BLaER1 treated with 17β-estradiol and CSF1 and Interleukin-3, amounts not matched to agents 10 nM and 100 nM (cell line): Measurements from ENCODE around the gene GABBR2.

Experiments
- H3K27ac ChIP-seq, 11 experiments: shearing (Covaris generic); formaldehyde crosslinking; 2 replicates each; pipeline ENCODE4 v1.8.1; 2022
- H3K27me3 ChIP-seq, 11 experiments: shearing (Covaris generic); formaldehyde crosslinking; 2 replicates each; pipeline ENCODE4 v1.8.1; 2022
- H3K36me3 ChIP-seq, 11 experiments: shearing (Covaris generic); formaldehyde crosslinking; 2 replicates each; pipeline ENCODE4 v1.8.1; 2022
- H3K4me1 ChIP-seq, 10 experiments: shearing (Covaris generic); formaldehyde crosslinking; 2 replicates each; pipeline ENCODE4 v1.8.1; 2022
- H3K4me2 ChIP-seq, 11 experiments: shearing (Covaris generic); formaldehyde crosslinking; 2 replicates each; pipeline ENCODE4 v1.8.1; 2022
- H3K4me3 ChIP-seq, 10 experiments: shearing (Covaris generic); formaldehyde crosslinking; 2 replicates each; pipeline ENCODE4 v1.8.1; 2022
- H3K9ac ChIP-seq, 11 experiments: shearing (Covaris generic); formaldehyde crosslinking; 2 replicates each; pipeline ENCODE4 v1.8.1; 2022
- H3K9me3 ChIP-seq, 11 experiments: shearing (Covaris generic); formaldehyde crosslinking; replicated peaks in 1 of 11; 2 replicates each; pipeline ENCODE4 v1.8.1; 2022
- H4K20me1 ChIP-seq, 11 experiments: shearing (Covaris generic); formaldehyde crosslinking; 2 replicates each; pipeline ENCODE4 v1.8.1; 2022
- Cebpa-rat ChIP-seq, 11 experiments: shearing (Covaris generic); IDR thresholded peaks; 2 replicates each; pipeline ENCODE4 v1.8.1; 2022

The GABBR2 gene

GRCh38 chr9:98248737-98249474, 459.8 kb downstream of the GABBR2 start:
- Histone ChIP-seq H3K4me1 (peaks cover 20 to 99% (median 78%) of the 10 kb centered on the region in 10 experiments), H3K4me2 (peak overlapping the region; percentile 53 to 99 (median 95)), H3K36me3 (peaks cover 0 to 49% (median 32%) of the 10 kb centered on the region in 11 experiments; a peak in 16 of 22 replicates), H4K20me1 (no peaks in the 10 kb centered on the region), H3K9me3 (no peaks in the 10 kb centered on the region), H3K4me3 (peak overlapping the region in 4 of 10 experiments; percentile 9 to 42 (median 21); a peak in 3 of 20 replicates), H3K27me3 (no peaks in the 10 kb centered on the region), H3K9ac (peak overlapping the region; percentile 51 to 85 (median 74); a peak in 21 of 22 replicates), H3K27ac (peak overlapping the region; percentile 75 to 97 (median 85))
- peak; percentile 62 to 89 (median 79); a peak in 21 of 22 replicates for TF ChIP-seq Cebpa-rat (IDR thresholded peaks at IDR 0.05)

DNA sequence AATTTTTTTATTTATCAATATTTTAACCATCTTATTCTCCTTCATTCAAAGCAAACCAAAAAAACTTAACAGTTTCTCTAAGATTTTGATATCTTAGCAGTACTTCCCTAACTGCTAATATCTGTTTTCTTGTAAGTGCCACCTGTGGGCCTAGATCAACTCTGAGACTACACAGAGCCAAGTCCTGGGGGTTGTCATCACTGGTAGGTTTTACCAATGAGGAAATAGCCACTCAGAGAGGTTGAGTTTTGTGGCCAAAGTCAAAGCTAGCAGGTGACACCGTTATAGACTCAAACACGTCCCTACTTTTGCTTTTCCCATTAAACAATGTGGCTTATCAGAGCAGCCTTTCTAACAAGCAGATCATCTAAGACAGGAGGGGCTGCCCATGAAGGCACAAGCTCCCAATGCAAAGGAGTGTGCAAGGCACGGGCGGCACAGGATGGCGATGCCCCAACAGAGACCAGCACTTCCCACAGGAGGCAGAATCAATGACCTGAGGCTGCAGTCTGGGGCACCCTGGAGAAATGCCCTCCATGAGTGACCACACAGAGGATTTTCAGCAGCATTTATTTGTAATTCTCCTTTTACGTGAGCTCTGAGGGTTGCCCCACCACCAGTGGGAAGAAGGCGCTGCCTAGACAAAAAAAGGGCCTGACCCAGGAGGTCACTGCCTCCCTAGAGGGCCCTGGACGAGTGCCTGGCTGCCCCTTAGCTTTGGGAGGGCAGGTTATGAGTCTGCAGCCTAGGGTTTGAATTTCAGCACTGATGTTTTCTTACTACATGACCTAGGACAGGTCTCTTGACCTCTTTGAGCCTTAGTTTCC, 460.7 kb downstream of the GABBR2 start:
- Histone ChIP-seq H3K4me2 (peak overlapping the region; percentile 53 to 99 (median 95)), H3K9me3 (no peaks in the 10 kb centered on the region), H3K9ac (peak overlapping the region; percentile 51 to 85 (median 74); a peak in 21 of 22 replicates), H3K27ac (peak overlapping the region; percentile 75 to 97 (median 85)), H3K4me3 (peak overlapping the region in 5 of 10 experiments; percentile 9 to 42 (median 18); a peak in 3 of 20 replicates), H4K20me1 (no peaks in the 10 kb centered on the region), H3K27me3 (no peaks in the 10 kb centered on the region), H3K4me1 (peaks cover 20 to 99% (median 69%) of the 10 kb centered on the region in 10 experiments), H3K36me3 (peaks cover 0 to 57% (median 40%) of the 10 kb centered on the region in 11 experiments; a peak in 16 of 22 replicates)
- no peak for TF ChIP-seq Cebpa-rat (IDR thresholded peaks at IDR 0.05)

GRCh38 chr9:98242426-98242825, 466.3 kb downstream of the GABBR2 start:
- H3K4me1 ChIP-seq = peaks cover 0 to 76% (median 19%) of the 10 kb centered on the region in 10 experiments; a peak in 13 of 20 replicates
- TF ChIP-seq Cebpa-rat (IDR thresholded peaks at IDR 0.05) = no peak
- no peaks in the 10 kb centered on the region for H3K9me3 ChIP-seq
- peaks cover 0 to 87% (median 47%) of the 10 kb centered on the region in 11 experiments; a peak in 16 of 22 replicates for H3K36me3 ChIP-seq
- H3K27me3 ChIP-seq = no peaks in the 10 kb centered on the region
- no peak overlapping the region for H3K27ac ChIP-seq
- H3K9ac ChIP-seq = peak overlapping the region in 2 of 11 experiments; percentile 5 to 64; a peak in 1 of 22 replicates
- H3K4me2 ChIP-seq = peak overlapping the region in 3 of 11 experiments; percentile 43 to 87 (median 70); a peak in 4 of 22 replicates
- peaks cover 0 to 21% (median 0%) of the 10 kb centered on the region in 11 experiments; a peak in 6 of 22 replicates for H4K20me1 ChIP-seq
- H3K4me3 ChIP-seq = no peak overlapping the region

DNA sequence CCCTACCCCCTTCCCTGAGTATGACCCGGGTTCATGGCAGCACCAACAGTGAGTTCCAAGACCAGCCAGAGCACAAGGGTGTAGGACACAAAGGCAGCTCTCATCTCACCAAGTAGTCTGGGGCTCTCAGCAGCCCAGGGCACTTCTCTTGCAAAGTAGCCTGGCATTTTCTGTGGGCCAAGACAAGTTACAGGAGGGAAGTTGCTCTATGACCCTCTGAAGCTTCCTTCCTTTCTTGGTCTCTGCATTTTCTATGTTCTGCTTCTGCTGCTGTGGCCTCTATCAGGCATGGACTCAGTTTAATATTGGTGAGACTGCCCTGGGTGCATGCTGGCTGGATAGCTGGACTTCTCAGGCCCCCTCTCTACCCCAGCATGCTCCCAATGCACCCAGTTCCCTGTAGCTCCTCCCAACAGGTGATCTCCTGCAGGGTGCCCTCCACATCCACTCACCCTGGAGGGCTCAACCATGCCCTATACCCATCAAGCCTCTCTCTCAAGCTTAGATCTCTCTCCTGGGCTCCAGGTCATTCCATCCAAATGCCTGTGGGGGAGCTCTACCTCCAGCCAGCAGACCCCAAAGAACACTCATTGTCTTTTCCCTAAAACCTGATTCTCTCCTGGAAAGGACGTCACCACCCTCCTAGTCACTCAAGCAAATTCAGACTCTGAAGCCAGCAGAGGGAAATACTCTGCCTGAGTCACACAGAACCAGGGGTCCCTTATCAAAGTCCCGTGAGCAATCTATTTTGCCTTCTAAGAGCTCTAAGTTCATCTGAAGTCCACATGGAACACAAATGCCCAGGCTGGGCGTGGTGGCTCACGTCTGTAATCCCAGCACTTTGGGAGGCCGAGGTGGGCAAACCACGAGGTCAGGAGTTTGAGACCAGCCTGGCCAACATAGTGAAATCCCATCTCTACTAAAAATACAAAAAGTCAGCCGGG, 467.1 kb downstream of the GABBR2 start:
- H3K27ac ChIP-seq = peak overlapping the region in 2 of 11 experiments; percentile 1 to 18; a peak in 3 of 22 replicates
- peak overlapping the region in 2 of 11 experiments; percentile 5 to 64; a peak in 2 of 22 replicates for H3K9ac ChIP-seq
- H3K4me2 ChIP-seq = peak overlapping the region in 5 of 11 experiments; percentile 21 to 87 (median 43); a peak in 10 of 22 replicates
- no peak for TF ChIP-seq Cebpa-rat (IDR thresholded peaks at IDR 0.05)
- H3K36me3 ChIP-seq = peaks cover 0 to 95% (median 47%) of the 10 kb centered on the region in 11 experiments; a peak in 16 of 22 replicates
- peaks cover 0 to 26% (median 0%) of the 10 kb centered on the region in 11 experiments; a peak in 6 of 22 replicates for H4K20me1 ChIP-seq
- no peaks in the 10 kb centered on the region for H3K27me3 ChIP-seq
- peaks cover 0 to 68% (median 11%) of the 10 kb centered on the region in 10 experiments; a peak in 13 of 20 replicates for H3K4me1 ChIP-seq
- H3K4me3 ChIP-seq = no peak overlapping the region
- H3K9me3 ChIP-seq = no peaks in the 10 kb centered on the region

- H3K4me2 ChIP-seq = peak overlapping the region in 2 of 11 experiments; percentile 43 to 87; a peak in 5 of 22 replicates
- H3K9me3 ChIP-seq = no peaks in the 10 kb centered on the region
- no peak overlapping the region for H3K27ac ChIP-seq
- H3K27me3 ChIP-seq = no peaks in the 10 kb centered on the region
- TF ChIP-seq Cebpa-rat (IDR thresholded peaks at IDR 0.05) = no peak
- no peak overlapping the region for H3K4me3 ChIP-seq
- H4K20me1 ChIP-seq = peaks cover 0 to 36% (median 0%) of the 10 kb centered on the region in 11 experiments; a peak in 6 of 22 replicates
- H3K4me1 ChIP-seq = peaks cover 0 to 58% (median 6%) of the 10 kb centered on the region in 10 experiments; a peak in 9 of 20 replicates
- no peak overlapping the region for H3K9ac ChIP-seq
- peaks cover 0 to 96% (median 47%) of the 10 kb centered on the region in 11 experiments; a peak in 16 of 22 replicates for H3K36me3 ChIP-seq
These were observed 468.3 kb downstream of the GABBR2 start for GRCh38 chr9:98240475-98240874.
